Bronchial smooth muscle cell (primary cell): ENCODE data around the gene AOX1. TPM values are rescaled to one million over a fixed set of nuclear protein-coding genes. Genes with fewer than 3 reads are reported as not detected.

ENCODE experiments used
- total RNA-seq: library from RNA; depleted of rRNA; stranded (reverse); fragments of >200 nt; gene quantifications from 2 replicates; pipeline ENCODE4 v1.2.1, GENCODE V29; 2014

Gene AOX1
- total RNA-seq = 8.9 and 19.4 TPM in 2 replicates

GRCh38 chr2:200585730-200586643, at the start of gene AOX1:
Gene AOX1, plus strand, starts transcription at chr2:200586014. Its CDS starts 95 bp downstream, at chr2:200586109.

Other genes starting within 250 kb of the AOX1 start
- 25.8 and 32.2 TPM in 2 replicates for gene KCTD18, start 75.9 kb upstream of the AOX1 start, total RNA-seq
- gene SGO2, start 59.8 kb upstream of the AOX1 start, total RNA-seq = 0.94 and 2.8 TPM in 2 replicates
- 271 and 505 TPM in 2 replicates for gene BZW1, start 225.9 kb downstream of the AOX1 start, total RNA-seq